C4-2B (cell line): ENCODE data around the gene ACOXL.

ENCODE experiments used
- CTCF ChIP-seq: fragments of 450-650 bp; conservative IDR thresholded peaks from 2 replicates; pipeline ENCODE4 v1.5.1; 2017; ENCODE audit warnings: mild to moderate bottlenecking
- ZFX ChIP-seq: fragments of 450-650 bp; IDR thresholded peaks from 2 replicates; pipeline ENCODE4 v1.6.1; 2017

GRCh38 chr2:110925479-110925878 is 193.1 kb downstream of the ACOXL start:
- no peak for TF ChIP-seq CTCF
- TF ChIP-seq ZFX, result no peak
